OCI-LY1 (cell line): ENCODE results near the gene MGST3.
"Not testable (repeated sequence)": the region's sequence is repeated elsewhere in the genome, so short reads cannot be mapped to it uniquely, and the experiment has no call there.

Experiments
- EZH2 ChIP-seq: fragments of 200-600 bp; sonication (generic), shearing (Covaris generic); IDR thresholded peaks from 2 replicates; pipeline ENCODE4 v1.8.0; 2017; ENCODE audit warnings: borderline replicate concordance, mixed run types, mild to moderate bottlenecking, antibody characterized with exemption, low read length, moderate library complexity, mixed read lengths
- TF ChIP-seq, protein P1 (sequence below): fragments of 200-600 bp; sonication (generic), shearing (Covaris generic); IDR thresholded peaks from 2 replicates; pipeline ENCODE4 v1.5.1; 2017; ENCODE audit warnings: mild to moderate bottlenecking, antibody characterized with exemption, low read length, moderate library complexity, mixed read lengths

- TF ChIP-seq, protein P1, sequence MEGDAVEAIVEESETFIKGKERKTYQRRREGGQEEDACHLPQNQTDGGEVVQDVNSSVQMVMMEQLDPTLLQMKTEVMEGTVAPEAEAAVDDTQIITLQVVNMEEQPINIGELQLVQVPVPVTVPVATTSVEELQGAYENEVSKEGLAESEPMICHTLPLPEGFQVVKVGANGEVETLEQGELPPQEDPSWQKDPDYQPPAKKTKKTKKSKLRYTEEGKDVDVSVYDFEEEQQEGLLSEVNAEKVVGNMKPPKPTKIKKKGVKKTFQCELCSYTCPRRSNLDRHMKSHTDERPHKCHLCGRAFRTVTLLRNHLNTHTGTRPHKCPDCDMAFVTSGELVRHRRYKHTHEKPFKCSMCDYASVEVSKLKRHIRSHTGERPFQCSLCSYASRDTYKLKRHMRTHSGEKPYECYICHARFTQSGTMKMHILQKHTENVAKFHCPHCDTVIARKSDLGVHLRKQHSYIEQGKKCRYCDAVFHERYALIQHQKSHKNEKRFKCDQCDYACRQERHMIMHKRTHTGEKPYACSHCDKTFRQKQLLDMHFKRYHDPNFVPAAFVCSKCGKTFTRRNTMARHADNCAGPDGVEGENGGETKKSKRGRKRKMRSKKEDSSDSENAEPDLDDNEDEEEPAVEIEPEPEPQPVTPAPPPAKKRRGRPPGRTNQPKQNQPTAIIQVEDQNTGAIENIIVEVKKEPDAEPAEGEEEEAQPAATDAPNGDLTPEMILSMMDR, result not testable (repeated sequence)
- not testable (repeated sequence) for TF ChIP-seq EZH2
Measured at GRCh38 chr1:165658766-165659580, 27.9 kb downstream of the MGST3 start.
